Peyer's patch (tissue), 4 donors: ENCODE results near the gene DCLK1. TPM values are rescaled to one million over a fixed set of nuclear protein-coding genes. Genes with fewer than 3 reads are reported as not detected.
"Not testable (repeated sequence)": the region's sequence is repeated elsewhere in the genome, so short reads cannot be mapped to it uniquely, and the experiment has no call there.

ENCODE experiments used
- DNase-seq, 3 donors: peaks; one replicate each; pipeline ENCODE4 v3.0.0-alpha.2; 2017 to 2019
- H3K27ac ChIP-seq, 4 donors: fragments of 200-600 bp; sonication (generic); one replicate each; pipeline ENCODE4 v1.5.1; 2016 to 2019
- H3K27me3 ChIP-seq, 2 donors: fragments of 200-600 bp; sonication (generic); one replicate each; pipeline ENCODE4 v1.5.1; 2019
- H3K36me3 ChIP-seq, 3 donors: fragments of 200-600 bp; sonication (generic); one replicate each; pipeline ENCODE4 v1.5.1; 2016 to 2019
- H3K4me1 ChIP-seq, 4 donors: fragments of 200-600 bp; sonication (generic); one replicate each; pipeline ENCODE4 v1.5.1; 2016 to 2019
- H3K4me3 ChIP-seq, 4 donors: fragments of 200-600 bp; sonication (generic); 1 replicate in 3 of 4; 2 replicates in 1 of 4; pipeline ENCODE4 v1.5.1; 2016 to 2019; ENCODE audit warnings: mild to moderate bottlenecking in 1 of 4
- H3K9me3 ChIP-seq, 4 donors: fragments of 200-600 bp; sonication (generic); one replicate each; pipeline ENCODE4 v1.5.1; 2016 to 2019; ENCODE audit warnings: mild to moderate bottlenecking in 1 of 4
- POLR2A ChIP-seq, 2 donors: fragments of 450-650 bp; IDR thresholded peaks; one replicate each; pipeline ENCODE4 v1.5.1; 2017; ENCODE audit warnings: antibody characterized with exemption in 2 of 2, mild to moderate bottlenecking in 2 of 2, moderate library complexity in 2 of 2
- total RNA-seq, 4 donors: library from RNA; depleted of rRNA; stranded (reverse); fragments of >200 nt; gene quantifications; one replicate each; pipeline ENCODE4 v1.1.0, GENCODE V29; 2016
- TF ChIP-seq, protein P1 (sequence below), 6 experiments: fragments of 450-650 bp in 4 of 6; fragments of 200-600 bp in 2 of 6; sonication (generic) in 1 of 6; IDR thresholded peaks; one replicate each; pipeline ENCODE4 v1.5.1; 2017 to 2019; ENCODE audit warnings: antibody characterized with exemption in 6 of 6, mild to moderate bottlenecking in 3 of 6, moderate library complexity in 1 of 6

The DCLK1 gene
- total RNA-seq, 4 donors from 2014 or later: 3.7 to 23.1 (median 9.1) TPM

- TF ChIP-seq POLR2A (IDR thresholded peaks at IDR 0.05): no peak
- TF ChIP-seq, protein P1, sequence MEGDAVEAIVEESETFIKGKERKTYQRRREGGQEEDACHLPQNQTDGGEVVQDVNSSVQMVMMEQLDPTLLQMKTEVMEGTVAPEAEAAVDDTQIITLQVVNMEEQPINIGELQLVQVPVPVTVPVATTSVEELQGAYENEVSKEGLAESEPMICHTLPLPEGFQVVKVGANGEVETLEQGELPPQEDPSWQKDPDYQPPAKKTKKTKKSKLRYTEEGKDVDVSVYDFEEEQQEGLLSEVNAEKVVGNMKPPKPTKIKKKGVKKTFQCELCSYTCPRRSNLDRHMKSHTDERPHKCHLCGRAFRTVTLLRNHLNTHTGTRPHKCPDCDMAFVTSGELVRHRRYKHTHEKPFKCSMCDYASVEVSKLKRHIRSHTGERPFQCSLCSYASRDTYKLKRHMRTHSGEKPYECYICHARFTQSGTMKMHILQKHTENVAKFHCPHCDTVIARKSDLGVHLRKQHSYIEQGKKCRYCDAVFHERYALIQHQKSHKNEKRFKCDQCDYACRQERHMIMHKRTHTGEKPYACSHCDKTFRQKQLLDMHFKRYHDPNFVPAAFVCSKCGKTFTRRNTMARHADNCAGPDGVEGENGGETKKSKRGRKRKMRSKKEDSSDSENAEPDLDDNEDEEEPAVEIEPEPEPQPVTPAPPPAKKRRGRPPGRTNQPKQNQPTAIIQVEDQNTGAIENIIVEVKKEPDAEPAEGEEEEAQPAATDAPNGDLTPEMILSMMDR (IDR thresholded peaks at IDR 0.05): no peak
- Histone ChIP-seq H3K4me3 (no peak overlapping the region), H3K36me3 (no peaks in the 10 kb centered on the region), H3K27me3 (no peaks in the 10 kb centered on the region), H3K27ac (no peak overlapping the region), H3K4me1 (no peaks in the 10 kb centered on the region), H3K9me3 (no peaks in the 10 kb centered on the region)
- no peak for DNase-seq
Measured at GRCh38 chr13:36074659-36075058, 56.5 kb downstream of the DCLK1 start.

DNA sequence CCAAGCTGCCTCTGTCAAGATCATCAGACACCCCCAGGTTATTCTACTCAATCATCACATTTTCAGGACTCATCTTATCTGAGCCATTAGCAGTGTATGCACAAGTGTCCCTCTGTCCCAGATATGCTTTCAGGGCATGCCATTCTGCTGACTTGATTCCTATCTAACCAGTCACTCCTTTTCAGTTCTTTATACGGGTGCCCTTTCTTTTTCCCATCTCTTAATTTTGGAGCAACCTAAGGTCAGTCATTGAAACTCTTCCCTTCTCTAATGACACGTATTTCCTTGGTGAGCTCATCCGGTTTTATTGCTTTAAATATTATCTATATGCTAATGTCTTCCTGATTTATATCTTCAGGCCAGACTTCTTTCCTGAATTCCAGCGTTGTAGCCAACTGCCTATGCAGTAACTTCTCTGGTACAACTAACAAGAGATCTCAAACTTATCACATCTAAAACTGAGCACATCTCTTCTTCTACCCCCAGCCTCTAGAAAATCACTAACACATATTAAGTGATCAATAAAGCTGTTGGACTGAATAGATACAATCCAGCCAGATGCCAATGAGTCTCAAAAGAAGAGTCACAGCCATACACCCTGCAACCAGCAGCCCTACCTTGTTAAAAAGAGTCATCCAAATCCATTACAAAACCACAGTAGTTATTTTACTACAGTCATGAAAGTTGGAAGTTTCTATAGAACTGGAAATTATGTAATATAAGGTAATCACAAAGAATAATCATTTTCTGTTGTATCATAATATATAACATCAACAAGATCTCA, 58.8 kb downstream of the DCLK1 start:
- Histone ChIP-seq H3K27me3 (no peaks in the 10 kb centered on the region), H3K9me3 (no peaks in the 10 kb centered on the region), H3K36me3 (no peaks in the 10 kb centered on the region), H3K4me3 (no peak overlapping the region), H3K27ac (no peak overlapping the region), H3K4me1 (no peaks in the 10 kb centered on the region)
- no peak for TF ChIP-seq POLR2A (IDR thresholded peaks at IDR 0.05)
- TF ChIP-seq, protein P1 (IDR thresholded peaks at IDR 0.05): no peak
- no peak for DNase-seq

GRCh38 chr13:36070504-36071192, 60.5 kb downstream of the DCLK1 start:
- H3K27me3 ChIP-seq, H3K36me3 ChIP-seq, H3K4me1 ChIP-seq, H3K4me3 ChIP-seq, H3K9me3 ChIP-seq, DNase-seq: not testable (repeated sequence)
- H3K27ac ChIP-seq: peak overlapping the region in 2 of 4 donors; percentile 25 to 41

GRCh38 chr13:36069881-36070366, 61.3 kb downstream of the DCLK1 start:
- Histone ChIP-seq H3K27ac (peak overlapping the region in 1 of 4 donors; percentile 41), H3K4me3 (no peak overlapping the region), H3K9me3 (no peaks in the 10 kb centered on the region), H3K27me3 (no peaks in the 10 kb centered on the region), H3K36me3 (no peaks in the 10 kb centered on the region), H3K4me1 (no peaks in the 10 kb centered on the region)
- TF ChIP-seq POLR2A (IDR thresholded peaks at IDR 0.05): no peak
- TF ChIP-seq, protein P1 (IDR thresholded peaks at IDR 0.05): no peak
- no peak for DNase-seq

GRCh38 chr13:36068991-36069390, 62.2 kb downstream of the DCLK1 start:
- Histone ChIP-seq H3K4me1 (no peaks in the 10 kb centered on the region), H3K4me3 (no peak overlapping the region), H3K27ac (peak overlapping the region in 1 of 4 donors; percentile 16), H3K9me3 (no peaks in the 10 kb centered on the region), H3K27me3 (no peaks in the 10 kb centered on the region), H3K36me3 (no peaks in the 10 kb centered on the region)
- no peak for DNase-seq
- TF ChIP-seq, protein P1 (IDR thresholded peaks at IDR 0.05): no peak
- TF ChIP-seq POLR2A (IDR thresholded peaks at IDR 0.05): no peak

- no peaks in the 10 kb centered on the region for H3K36me3 ChIP-seq
- DNase-seq: no peak
- no peaks in the 10 kb centered on the region for H3K27me3 ChIP-seq
- H3K4me3 ChIP-seq: no peak overlapping the region
- TF ChIP-seq, protein P1 (IDR thresholded peaks at IDR 0.05): no peak
- TF ChIP-seq POLR2A (IDR thresholded peaks at IDR 0.05): no peak
- H3K27ac ChIP-seq: no peak overlapping the region
- H3K9me3 ChIP-seq: no peaks in the 10 kb centered on the region
- H3K4me1 ChIP-seq: no peaks in the 10 kb centered on the region
Measured at GRCh38 chr13:36068566-36068965, 62.6 kb downstream of the DCLK1 start.
